Kidney epithelial cell (primary cell): ENCODE data around the gene BHLHE41. TPM values are rescaled to one million over a fixed set of nuclear protein-coding genes. Genes with fewer than 3 reads are reported as not detected.

Source experiments
- DNase-seq: peaks from one replicate; pipeline ENCODE4 v3.0.0-alpha.2; 2010; ENCODE audit warnings: low read depth
- H3K27me3 ChIP-seq: 2 replicates; pipeline ENCODE4 v1.6.0; 2011; ENCODE audit warnings: low read length; ENCODE audit not compliant: control insufficient read depth, insufficient read depth
- H3K36me3 ChIP-seq: 2 replicates; pipeline ENCODE4 v1.5.1; 2011; ENCODE audit warnings: low read length; ENCODE audit not compliant: control insufficient read depth, insufficient read depth
- H3K4me3 ChIP-seq: 2 replicates; pipeline ENCODE4 v1.5.1; 2011; ENCODE audit warnings: low read depth, mild to moderate bottlenecking, control low read depth, low read length
- CTCF ChIP-seq: IDR thresholded peaks from 2 replicates; pipeline ENCODE4 v1.5.1; 2011; ENCODE audit warnings: mild to moderate bottlenecking, moderate library complexity, low read length, control low read depth, inconsistent platforms; ENCODE audit not compliant: insufficient read depth, poor library complexity, severe bottlenecking
- total RNA-seq: library from RNA; depleted of rRNA; stranded (reverse); fragments of >200 nt; gene quantifications from 2 replicates; pipeline ENCODE4 v1.2.3, GENCODE V29; 2015

BHLHE41 gene
- total RNA-seq, 1 donor from 2014 or later, result 1.6 TPM

- DNase-seq, result no peak
- H3K4me3 ChIP-seq, result no peak overlapping the region
- no peaks in the 10 kb centered on the region for H3K36me3 ChIP-seq
- no peaks in the 10 kb centered on the region for H3K27me3 ChIP-seq
- no peak for TF ChIP-seq CTCF
These were observed 27.8 kb upstream of the BHLHE41 start for GRCh38 chr12:26152507-26153102.

GRCh38 chr12:26150736-26151450, 26.1 kb upstream of the BHLHE41 start:
- peak; percentile 25 for DNase-seq
- no peak for TF ChIP-seq CTCF
- Histone ChIP-seq H3K4me3 (no peak overlapping the region), H3K36me3 (no peaks in the 10 kb centered on the region), H3K27me3 (no peaks in the 10 kb centered on the region)

GRCh38 chr12:26149968-26150500, 25.2 kb upstream of the BHLHE41 start:
- Histone ChIP-seq H3K4me3 (no peak overlapping the region), H3K36me3 (no peaks in the 10 kb centered on the region), H3K27me3 (no peaks in the 10 kb centered on the region)
- TF ChIP-seq CTCF, result no peak
- DNase-seq, result no peak

GRCh38 chr12:26148291-26148690, 23.5 kb upstream of the BHLHE41 start:
- Histone ChIP-seq H3K36me3 (no peaks in the 10 kb centered on the region), H3K4me3 (no peak overlapping the region), H3K27me3 (no peaks in the 10 kb centered on the region)
- DNase-seq, result no peak
- TF ChIP-seq CTCF, result no peak

GRCh38 chr12:26143291-26143690, 18.5 kb upstream of the BHLHE41 start:
- H3K36me3 ChIP-seq, result no peaks in the 10 kb centered on the region
- H3K4me3 ChIP-seq, result no peak overlapping the region
- TF ChIP-seq CTCF, result no peak
- no peak for DNase-seq
- no peaks in the 10 kb centered on the region for H3K27me3 ChIP-seq
